ENCODE data around the gene PRIMA1.

PRIMA1 gene

GRCh38 chr14:93797071-93797470 lies 8.8 kb upstream of the PRIMA1 start:
- no peak for DNase-seq (ENCODE audit: low read depth in 2 of 2)

- no peak for DNase-seq (ENCODE audit: low read depth in 2 of 2)
Observed at GRCh38 chr14:93794756-93795155, 6.5 kb upstream of the PRIMA1 start.

DNA sequence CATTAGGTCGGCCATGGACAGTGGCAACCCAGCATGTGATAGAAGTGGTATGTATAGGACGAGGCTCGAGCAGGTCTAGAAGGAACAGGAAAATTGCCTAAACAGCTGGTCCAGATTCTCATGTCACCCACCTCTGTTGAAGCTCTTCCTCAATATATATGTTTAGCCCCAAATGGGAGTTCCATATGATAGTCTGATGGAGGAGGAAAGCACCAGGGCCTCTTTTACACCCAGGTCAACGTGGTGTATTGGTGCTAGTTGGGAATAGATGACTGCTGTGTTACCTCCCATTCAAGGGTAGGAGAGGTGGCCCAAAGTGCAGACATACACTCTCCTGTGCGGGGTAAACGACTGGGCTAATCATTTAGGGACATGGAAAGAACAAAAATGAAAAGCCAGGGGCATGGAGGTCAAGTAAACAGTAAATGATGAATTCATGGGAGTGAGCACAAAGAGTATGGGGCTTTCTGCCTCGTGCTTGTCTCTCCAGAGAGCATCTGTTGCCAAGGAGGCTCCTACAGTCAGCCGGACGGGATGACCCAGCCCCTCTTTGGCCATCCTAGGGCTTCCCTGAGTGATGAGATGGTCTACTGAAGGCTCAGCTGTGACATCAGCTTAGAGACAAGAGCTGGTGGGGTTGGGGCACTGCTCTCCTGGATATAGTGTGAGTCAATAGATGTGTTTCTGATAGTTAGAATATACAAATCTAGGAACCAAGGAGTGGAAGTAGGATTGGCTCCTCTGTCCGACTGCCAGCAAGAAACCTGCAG lies 5.5 kb upstream of the PRIMA1 start:
- no peak for DNase-seq (ENCODE audit: low read depth in 2 of 2)

- DNase-seq (ENCODE audit: low read depth in 2 of 2) = no peak
Observed at GRCh38 chr14:93792391-93792790, 4.1 kb upstream of the PRIMA1 start.

DNA sequence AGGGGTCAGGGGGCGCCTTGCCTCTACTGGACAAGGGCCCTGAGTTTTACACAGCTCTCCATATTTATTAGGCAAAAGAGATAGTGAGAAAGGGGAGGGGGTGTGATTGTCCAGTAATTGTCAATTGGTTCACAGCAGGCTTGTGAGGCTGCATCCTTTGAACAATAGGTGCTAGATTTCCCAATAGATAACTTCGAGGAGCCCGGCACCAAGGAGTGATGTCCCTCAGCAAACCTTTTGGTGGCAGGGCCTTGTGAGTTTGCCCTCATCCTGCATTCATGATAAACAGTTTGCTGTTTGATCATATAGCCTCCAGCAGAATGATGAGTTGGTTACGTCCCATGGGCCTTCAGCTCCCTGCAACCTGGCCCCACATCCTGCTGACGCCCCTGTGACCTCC lies 2.7 kb upstream of the PRIMA1 start:
- no peak for DNase-seq (ENCODE audit: low read depth in 2 of 2)

DNA sequence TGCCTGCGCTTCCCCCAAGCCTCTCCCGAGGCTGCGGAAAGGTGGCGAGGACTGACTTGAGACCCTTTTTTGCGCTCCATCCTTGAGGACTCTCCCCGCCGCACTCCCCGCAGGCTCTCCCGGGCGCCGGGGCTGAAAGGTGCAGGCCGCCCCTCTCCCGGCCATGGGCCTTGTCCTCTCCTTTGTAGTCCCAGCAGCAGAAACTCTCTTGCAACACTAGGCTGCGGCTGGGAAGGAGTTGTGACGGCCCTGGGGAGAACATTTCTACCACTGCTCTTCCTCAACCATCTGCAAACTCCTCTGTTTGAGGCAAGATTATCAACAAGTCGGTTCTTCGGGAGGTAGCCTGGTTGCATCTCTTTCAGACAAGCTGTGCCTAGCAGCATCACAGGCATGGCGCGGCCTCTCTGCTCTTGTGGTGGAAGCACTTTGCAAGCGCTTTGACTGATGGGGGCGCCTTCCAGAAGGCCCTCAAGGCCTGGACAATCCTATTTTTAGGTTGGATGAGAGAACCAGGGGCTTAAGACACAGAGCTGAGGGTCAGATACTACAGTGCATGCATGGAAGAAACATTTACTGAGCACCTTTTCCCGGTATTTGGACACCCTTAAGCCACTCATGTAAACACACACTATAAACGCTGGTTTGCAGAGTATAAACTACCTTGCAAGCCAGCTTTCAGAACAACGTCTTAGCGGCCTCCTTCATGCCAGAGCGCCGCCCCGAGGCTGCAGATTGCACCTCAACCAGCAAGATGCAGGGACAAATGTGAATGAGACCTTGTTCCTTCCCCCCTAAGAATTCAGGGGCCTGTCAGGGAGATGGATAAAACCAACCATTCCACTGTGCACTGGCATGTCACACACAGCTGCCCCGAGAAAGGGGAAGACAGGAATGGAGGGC lies 1.2 kb upstream of the PRIMA1 start:
- no peak for DNase-seq (ENCODE audit: low read depth in 2 of 2)

DNA sequence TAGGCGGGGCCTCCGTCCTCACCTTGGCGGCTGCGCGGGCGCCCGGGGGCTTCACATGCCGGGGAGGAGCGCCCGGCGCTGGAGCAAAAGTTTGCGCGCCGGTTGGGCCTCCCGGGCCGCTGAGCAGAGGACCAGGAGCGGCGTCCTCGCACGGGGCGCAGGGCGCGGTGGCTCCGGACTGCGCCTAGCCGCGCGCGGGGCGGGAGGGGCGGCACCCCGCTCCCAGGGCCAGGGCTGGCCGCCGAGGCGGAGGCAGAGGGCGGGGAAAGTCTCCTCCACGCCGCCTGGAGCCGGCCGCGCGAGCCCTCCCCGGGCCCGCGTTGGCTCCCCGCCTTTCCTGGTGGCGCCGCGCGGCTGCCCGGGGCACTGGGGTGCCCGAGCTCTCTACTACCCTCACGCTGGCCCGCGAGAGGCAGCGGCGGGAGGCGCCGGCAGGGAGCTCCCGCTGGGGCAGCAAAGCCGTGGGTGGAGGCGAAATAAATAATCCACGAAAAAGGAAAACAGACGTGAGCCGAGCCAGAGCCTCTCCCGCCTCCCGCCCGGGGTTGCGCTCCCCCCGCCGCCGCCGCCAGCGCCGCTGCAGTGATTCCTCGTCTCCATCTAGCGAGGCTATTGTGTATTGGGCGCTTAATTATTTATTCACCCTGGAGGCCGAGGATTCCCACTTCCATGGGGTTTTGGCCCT lies 400 bp upstream of the PRIMA1 start:
- no peak for DNase-seq (ENCODE audit: low read depth in 2 of 2)

DNA sequence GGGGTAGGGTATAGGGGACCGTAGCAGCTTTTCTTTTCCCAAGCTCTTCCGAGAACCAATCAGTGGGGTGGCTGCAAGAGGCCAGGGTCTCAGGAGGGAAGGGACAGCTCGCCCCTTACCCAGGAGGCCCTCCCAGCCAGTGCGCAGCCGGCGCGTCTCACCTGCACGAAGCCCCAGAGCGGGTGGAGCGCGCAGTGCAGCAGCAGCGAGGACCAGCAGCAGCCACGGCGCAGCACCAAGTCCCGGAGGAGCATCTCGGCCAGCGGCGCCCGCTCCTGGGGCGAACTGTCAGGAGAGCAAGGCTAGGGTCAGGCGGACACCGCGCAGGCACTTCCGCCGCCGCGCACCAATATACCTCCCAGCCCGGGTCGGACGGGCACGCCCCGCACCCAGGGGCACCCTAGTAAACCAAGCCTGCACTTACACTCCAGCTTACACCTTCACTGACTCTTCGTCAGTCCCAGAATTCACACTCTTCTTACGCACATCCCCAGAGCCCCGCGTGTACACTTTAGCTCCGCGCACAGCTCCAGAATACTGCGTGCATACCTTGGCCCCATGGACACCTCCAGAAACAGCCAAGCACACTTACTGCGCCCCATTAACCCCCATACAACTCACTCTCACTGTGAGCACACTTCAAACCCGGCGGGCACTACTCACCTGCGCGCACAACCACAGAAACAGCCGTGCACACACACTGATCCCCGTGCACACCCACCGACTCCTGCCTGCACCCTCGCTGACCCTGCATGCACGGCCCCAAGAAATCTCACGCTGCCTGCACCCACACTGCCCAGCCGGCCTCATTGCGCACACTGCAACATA lies 606 bp downstream of the PRIMA1 start:
- no peak for DNase-seq (ENCODE audit: low read depth in 2 of 2)

- DNase-seq (ENCODE audit: low read depth in 2 of 2) = no peak
Observed at GRCh38 chr14:93785423-93785822, 2.9 kb downstream of the PRIMA1 start.

DNA sequence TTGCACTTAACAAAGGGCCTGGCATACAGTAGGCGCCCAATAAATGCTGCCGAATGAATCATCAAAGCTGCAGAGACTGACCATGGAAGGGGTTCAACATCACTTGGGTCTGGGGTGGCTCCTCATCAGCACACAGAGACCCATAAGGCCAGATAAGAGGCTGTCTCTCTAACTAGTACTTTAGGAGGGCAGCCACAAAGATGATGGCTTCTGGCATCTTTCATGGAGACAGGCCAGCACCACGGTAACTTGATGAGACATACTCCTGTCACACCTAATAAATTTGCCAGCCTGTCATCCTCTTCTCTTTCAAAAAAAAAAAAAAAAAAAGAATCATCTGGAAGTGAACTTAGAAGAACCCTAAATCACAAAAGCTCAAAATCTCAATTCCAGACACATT lies 3.4 kb downstream of the PRIMA1 start:
- DNase-seq (ENCODE audit: low read depth in 2 of 2) = no peak

DNA sequence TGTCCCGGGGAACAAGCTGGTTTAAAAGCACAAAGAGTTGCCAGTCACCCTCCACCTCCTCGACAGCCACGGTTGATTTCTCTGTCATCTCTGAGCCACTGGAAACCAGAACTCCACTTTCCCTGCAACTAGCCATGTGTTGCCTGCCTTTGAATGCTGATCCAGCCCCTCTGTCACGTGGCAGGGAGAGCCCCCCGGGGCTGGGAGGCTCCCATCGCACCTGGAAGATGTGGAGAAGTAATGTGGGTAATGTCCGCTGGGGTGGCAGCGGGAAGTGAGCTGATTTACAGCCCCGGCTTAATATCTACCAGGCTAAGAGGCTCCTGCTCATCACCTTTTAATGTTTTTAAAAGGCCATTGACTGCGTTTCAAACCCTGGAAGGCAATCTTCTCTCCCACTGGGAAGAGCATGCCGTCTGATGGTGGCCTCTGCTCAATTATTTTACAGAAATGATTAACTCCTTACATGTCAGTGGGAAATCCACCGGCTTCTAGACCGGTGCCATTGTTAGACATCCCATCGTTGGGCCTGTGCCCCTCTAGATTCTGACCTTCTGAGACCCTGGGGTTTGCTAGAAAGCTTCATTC lies 7.4 kb downstream of the PRIMA1 start:
- no peak for DNase-seq (ENCODE audit: low read depth in 2 of 2)

- no peak for DNase-seq (ENCODE audit: low read depth in 2 of 2)
Observed at GRCh38 chr14:93778856-93779629, 9.2 kb downstream of the PRIMA1 start.

DNA sequence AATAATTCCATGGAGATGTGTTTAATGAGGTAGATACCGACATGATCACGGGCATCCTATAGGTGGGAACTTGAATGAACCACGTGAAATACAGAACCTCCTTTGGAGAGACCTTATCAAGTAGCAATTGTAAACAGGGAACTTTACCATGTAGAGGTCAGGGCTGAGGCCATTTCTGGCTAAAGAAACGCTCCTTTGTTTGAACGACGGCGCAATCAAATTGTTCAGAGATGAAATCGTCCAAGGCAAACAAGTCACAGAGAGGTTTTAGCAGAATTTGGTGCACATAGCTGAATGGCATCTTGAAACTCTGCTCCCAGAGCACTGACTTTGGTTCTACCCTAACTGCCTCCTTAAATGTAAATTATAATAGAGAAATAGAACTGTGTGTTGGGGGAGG lies 9.8 kb downstream of the PRIMA1 start:
- DNase-seq (ENCODE audit: low read depth in 2 of 2) = no peak

GRCh38 chr14:93775744-93776143 lies 12.5 kb downstream of the PRIMA1 start:
- DNase-seq (ENCODE audit: low read depth in 2 of 2) = no peak

GRCh38 chr14:93775158-93775557 lies 13.1 kb downstream of the PRIMA1 start:
- DNase-seq (ENCODE audit: low read depth in 2 of 2) = no peak

GRCh38 chr14:93772263-93772662 lies 16.0 kb downstream of the PRIMA1 start:
- DNase-seq (ENCODE audit: low read depth in 2 of 2) = no peak

- DNase-seq (ENCODE audit: low read depth in 2 of 2) = no peak
Observed at GRCh38 chr14:93765970-93766369, 22.3 kb downstream of the PRIMA1 start.

GRCh38 chr14:93765155-93765554 lies 23.1 kb downstream of the PRIMA1 start:
- no peak for DNase-seq (ENCODE audit: low read depth in 2 of 2)

GRCh38 chr14:93764211-93764659 lies 24.1 kb downstream of the PRIMA1 start:
- no peak for DNase-seq (ENCODE audit: low read depth in 2 of 2)

DNA sequence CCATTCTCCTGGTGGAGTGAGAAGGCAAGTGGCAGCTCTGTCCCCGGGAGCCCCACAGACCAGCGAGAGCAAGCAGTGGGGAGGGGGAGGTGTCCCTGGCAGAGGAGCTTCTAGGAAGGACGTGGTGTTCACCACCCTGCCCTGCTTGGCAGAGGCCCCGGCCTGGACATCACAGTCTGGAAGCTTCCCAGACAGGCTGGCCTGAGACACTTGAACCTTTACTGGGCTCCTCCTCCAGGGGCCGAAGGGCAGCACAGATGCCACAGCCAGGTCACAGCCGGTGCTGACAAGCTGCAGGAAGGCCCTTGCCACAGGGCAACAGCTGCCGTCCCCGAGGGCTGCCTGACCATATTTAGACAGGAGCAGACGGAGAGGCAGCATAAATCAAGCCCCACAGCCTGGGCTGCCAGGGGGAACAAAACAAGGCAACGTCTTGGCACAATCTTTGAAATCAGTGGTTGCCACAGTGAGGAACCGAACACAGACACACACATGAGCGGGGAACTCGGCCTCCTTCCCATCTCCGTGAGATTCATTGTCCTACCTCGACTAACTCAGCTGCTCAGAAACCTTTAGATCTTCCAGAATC lies 28.5 kb downstream of the PRIMA1 start:
- DNase-seq (ENCODE audit: low read depth in 2 of 2) = no peak

All from stimulated activated CD8-positive, alpha-beta memory T cell treated with anti-CD3 and anti-CD28 coated beads, Interleukin-7, amount 100 ng/mL, for 1 hour (primary cell).